GM18505 (cell line): ENCODE data around the gene TSSC4.

Source experiments
- ATAC-seq: cut with Tn5 transposase; IDR thresholded peaks from one replicate; pipeline ENCODE4 v1.9.1; 2021; ENCODE audit not compliant: unreplicated experiment
- POLR2A ChIP-seq: IDR thresholded peaks from 4 replicates; pipeline ENCODE4 v1.6.1; 2011; ENCODE audit warnings: borderline replicate concordance; ENCODE audit not compliant: insufficient read depth, insufficient read length; ENCODE audit errors: extremely low read depth

TSSC4 gene

DNA sequence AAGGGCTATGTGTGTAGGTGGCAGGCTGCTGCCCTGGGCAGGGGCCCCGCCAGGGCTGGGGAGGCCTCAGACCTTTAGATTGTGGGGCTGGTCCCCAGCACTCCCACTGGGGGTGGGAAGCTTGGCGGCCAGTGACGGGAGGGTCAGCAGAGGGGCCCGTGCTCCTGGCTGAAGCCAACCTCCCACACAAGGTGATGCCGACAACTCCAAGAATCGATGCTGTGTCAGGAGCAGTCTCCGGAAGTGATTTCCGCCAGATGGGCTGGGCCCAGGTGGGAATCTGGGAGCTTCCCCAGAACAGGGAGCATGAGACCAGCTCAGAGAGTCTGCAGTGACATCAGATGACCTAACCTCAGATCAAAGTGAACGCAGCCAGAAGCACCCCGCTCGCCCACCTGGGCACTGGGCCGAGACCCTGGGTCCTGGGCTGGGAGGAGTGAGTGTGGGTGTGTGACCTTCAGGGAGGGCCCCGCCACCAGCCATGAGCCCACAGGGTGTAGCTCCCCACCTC, 36.0 kb downstream of the TSSC4 start:
- TF ChIP-seq POLR2A: no peak
- no peak for ATAC-seq

DNA sequence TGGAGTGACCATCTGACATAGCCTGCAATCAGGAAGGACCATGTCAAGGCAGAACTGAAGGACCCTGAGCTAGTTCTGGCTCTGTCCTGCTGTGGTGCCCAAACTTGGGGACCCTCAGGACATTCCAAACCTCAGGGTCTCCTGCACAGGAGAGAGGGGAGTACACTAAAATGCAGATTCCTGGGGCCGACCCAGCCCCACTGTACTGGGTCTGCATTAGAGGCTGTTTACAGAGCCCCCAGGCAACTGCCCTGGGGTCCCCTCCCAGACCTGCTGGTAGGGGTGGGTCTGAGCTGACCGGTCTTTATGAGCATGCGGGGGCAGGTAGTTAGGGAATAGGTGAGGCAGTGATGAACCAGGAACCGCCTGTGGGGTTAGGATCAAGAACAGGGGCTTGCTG, 37.0 kb downstream of the TSSC4 start:
- ATAC-seq: no peak
- TF ChIP-seq POLR2A: no peak

- ATAC-seq: no peak
- TF ChIP-seq POLR2A: no peak
Observed at GRCh38 chr11:2439820-2440219, 39.3 kb downstream of the TSSC4 start.

DNA sequence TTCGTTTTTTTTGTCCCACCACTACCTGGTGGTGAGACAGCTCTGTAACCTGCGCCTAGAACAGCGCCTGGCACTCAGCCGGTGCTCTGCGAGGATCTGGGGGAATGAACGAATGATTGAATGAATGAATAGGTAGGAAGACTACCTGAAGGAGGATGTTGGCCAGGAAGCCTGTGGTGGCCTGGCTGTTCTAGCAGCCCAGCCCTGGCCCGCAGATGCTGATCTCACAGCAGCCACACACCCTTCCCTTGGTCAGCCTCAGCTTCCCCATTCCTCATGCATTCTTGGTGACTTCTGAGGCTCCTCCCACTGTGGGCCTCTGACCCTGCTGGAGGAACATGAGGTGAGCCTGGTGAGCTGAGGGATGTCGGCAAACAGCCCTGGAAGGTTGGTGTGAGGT, 40.1 kb downstream of the TSSC4 start:
- no peak for TF ChIP-seq POLR2A
- no peak for ATAC-seq

DNA sequence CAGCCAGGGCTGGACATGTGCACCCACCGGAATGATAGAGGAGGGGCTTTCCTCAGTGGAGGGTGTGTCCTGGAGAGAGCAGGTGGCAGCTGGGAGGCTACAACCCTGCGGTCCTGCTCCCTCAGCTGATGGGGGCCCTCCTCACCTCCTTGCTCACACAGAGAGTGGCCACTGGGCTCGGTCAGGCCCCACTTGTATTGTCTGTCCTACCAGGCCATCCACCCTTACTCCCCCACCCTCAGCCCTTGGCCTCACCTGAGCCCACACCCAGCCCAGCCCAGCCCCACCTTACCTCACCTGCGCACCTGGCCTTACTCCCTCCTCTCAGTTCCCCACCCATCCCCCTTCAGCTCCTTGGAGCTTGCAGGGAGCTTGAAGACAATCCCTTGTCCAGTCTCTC, 40.6 kb downstream of the TSSC4 start:
- no peak for ATAC-seq
- TF ChIP-seq POLR2A: no peak

DNA sequence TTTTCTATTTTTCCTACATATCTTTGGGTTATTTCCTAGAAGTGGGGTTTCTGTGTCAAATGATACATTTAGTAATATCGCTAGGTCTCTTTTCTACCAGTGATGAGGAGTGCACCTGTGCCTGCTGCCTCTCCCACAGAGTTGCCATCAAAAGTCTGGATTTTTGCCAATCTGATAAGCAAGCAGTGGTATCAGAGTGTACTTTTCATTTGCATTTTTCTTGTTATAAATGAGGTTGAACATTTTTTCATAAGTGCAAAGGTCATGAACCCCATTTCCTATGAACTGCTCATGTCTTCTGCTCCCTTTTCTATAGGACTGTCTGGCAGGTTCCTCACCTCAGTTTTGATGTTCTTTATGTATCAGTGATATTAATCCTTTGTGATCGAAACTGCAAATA, 42.0 kb downstream of the TSSC4 start:
- ATAC-seq: no peak
- TF ChIP-seq POLR2A: no peak

DNA sequence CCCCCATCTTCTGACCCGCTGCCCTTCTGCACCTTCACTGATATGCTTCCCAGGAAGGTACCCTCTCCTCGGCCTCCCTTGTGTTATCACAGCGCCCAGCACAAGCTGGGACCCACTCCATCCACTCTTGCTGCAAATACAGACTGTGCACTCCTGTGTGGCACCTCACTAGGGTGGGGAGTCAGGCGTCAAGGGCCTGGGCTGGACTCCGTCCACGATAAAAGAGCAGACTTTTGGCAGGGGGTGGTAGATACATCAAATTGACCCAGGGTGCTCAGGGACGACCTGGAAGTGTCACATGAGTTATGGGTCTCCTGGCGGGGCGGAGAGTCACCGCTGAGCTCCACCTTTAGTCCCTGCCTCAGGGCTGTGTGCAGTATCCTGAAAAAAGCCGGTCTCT, 42.9 kb downstream of the TSSC4 start:
- no peak for TF ChIP-seq POLR2A
- no peak for ATAC-seq

DNA sequence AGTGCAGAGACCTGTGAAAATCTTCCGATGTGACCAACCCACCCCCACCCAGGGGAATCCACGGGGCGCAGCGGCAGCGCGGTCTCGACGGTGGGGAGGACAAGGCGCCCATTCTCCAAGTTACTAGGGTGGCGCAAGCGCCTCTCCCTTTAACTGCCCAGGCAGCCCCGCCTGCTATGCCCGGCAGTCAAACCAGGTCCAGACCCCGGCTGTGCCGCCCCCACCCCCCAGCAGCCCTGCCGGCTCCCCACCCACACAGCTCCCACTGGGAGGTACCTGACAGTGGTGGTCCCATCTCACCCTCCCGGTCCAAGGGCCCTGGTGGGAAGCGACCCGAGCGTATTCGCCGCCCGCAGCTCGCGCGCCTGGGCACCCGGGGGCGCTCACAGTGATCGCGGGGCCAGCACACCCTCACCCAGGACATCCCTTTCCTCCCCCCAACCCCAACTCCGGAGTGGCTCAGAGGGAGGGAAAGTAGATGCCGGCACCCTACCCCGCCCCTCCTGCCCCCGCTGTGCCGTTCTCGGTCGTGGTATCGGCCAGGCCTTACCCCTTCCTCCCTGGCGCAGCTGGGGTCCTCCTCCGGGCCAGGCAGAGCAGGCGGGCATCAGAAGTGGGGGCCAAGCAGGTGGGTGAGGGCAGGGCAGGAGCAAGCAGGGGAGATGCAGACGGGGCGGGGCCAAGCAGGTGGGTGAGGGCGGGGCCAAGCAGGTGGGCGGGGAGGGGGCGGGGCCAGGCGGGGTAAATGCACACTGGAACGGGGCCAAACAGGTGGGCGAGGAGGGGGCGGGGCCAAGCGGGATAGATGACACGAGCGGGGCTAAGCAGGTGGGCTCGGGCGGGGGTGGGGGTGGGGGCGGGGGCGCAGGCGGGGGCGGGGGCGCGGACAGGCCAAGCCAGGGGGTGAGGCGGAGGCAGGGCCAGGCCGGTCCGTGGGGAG, 43.6 kb downstream of the TSSC4 start, which contains the start of gene TRPM5:
TRPM5 (minus strand) TSS at position 634 of the 940 bp plus-strand sequence. CDS start 21,478 bp downstream, outside the sequence.
- no peak for TF ChIP-seq POLR2A
- ATAC-seq: no peak

DNA sequence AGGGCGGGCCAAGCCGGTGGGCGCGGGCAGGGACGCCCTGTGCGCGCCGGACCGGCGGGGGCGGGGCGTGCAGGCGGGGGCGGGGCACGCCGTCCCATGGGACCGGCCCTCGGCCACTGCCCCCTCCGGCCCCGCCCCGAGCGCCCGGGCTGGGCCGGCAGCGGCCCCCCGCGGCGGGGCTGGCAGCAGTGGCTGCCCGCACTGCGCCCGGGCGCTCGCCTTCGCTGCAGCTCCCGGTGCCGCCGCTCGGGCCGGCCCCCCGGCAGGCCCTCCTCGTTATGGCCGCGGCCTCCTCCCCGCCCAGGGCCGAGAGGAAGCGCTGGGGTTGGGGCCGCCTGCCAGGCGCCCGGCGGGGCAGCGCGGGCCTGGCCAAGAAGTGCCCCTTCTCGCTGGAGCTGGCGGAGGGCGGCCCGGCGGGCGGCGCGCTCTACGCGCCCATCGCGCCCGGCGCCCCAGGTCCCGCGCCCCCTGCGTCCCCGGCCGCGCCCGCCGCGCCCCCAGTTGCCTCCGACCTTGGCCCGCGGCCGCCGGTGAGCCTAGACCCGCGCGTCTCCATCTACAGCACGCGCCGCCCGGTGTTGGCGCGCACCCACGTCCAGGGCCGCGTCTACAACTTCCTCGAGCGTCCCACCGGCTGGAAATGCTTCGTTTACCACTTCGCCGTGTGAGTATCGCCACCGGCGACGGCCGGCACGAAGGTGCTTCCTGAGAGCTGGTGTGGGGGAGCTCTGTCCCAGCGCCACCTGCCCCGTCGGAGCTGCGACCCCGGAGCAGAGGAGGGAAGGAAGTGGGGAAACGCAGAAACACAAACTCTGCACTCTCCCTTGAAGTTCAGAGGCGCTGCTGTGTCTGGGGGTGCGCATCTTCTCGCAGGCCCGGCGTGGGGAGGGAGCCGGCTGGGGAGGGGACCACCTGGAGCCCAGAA, 44.5 kb downstream of the TSSC4 start, which contains the start of gene KCNQ1:
KCNQ1 (plus strand) TSS at position 188 of the 925 bp plus-strand sequence; CDS start at position 279, 91 bp downstream.
- TF ChIP-seq POLR2A: no peak
- ATAC-seq: no peak

- no peak for ATAC-seq
- TF ChIP-seq POLR2A: no peak
Observed at GRCh38 chr11:2445746-2446551, 45.4 kb downstream of the TSSC4 start.

GRCh38 chr11:2446590-2447252, 46.2 kb downstream of the TSSC4 start:
- TF ChIP-seq POLR2A: no peak
- ATAC-seq: no peak
